GM18868 (cell line): Measurements from ENCODE around the gene MTHFD2L.

Source experiments
- ATAC-seq: cut with Tn5 transposase; IDR thresholded peaks from one replicate; pipeline ENCODE4 v1.9.1; 2021; ENCODE audit warnings: mild to moderate bottlenecking, moderate library complexity; ENCODE audit not compliant: unreplicated experiment

MTHFD2L gene

DNA sequence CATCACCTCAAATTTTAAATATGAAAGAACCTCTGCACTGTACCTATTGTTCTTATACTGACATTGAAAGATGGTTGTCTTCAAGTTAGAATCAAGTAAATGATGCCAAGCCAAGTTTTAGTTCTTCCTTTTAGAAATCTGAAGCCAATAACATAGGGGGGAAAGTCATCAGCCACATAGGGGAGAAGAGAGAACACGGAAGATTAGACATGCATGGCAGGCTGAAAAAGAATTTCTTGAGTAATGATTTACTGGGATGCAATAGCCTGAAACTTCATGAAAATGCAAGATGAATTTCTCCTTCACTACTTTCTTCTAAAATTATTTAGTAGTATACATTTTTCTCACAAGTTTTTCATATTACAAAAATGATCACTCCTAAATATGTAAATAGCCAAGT, 136.8 kb downstream of the MTHFD2L start:
- no peak for ATAC-seq

- no peak for ATAC-seq
These were observed 139.6 kb downstream of the MTHFD2L start for GRCh38 chr4:74297539-74297938.

DNA sequence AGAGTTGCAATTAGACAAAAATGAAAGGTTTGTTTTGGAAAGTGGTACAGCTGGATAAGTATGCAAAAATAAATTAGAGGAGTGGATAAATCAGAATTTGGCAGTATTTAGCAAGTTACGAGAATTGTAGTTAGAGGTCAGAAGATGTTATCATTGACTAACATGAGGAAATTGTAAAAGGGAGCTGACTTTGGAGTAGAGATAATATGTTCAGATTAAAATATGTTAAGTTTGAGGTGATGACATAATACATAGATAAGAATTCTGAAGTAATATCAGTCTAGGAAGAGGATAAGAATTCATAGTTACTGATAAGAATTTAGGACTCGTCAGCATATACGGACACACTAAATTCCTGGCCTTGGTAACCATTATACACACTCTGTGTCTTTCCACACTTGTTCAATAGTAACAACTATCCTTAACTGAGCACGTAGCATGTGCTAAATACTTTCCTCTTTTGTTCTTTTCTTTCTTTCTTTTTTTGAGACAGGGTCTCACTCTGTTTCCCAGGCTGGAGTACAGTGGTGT, 146.2 kb downstream of the MTHFD2L start:
- ATAC-seq = no peak

- ATAC-seq = no peak
These were observed 147.1 kb downstream of the MTHFD2L start for GRCh38 chr4:74305000-74305399.

- no peak for ATAC-seq
These were observed 149.3 kb downstream of the MTHFD2L start for GRCh38 chr4:74307170-74307569.

DNA sequence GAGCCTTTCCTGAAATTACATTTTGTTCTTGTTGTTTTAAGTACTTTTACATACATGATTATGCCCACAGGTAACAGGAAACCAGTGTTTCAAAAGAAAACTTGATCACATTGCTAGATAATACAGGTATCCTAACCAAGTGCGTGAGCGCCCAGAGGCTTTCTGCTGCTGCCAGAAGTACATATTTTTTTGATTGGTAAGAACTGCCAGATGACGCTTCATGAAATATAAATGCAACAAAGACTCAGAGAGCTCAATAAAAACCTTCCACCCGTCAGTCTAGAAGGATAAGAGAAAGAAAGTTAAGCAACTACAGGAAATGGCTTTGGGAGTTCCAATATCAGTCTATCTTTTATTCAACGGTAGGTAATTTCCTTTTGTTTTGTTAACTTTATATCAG, 150.3 kb downstream of the MTHFD2L start, which contains the start of gene EPGN:
Gene EPGN, plus strand, starts transcription at position 256 of the 400 bp plus-strand sequence. Its CDS starts 64 bp downstream, at position 320.
- no peak for ATAC-seq

DNA sequence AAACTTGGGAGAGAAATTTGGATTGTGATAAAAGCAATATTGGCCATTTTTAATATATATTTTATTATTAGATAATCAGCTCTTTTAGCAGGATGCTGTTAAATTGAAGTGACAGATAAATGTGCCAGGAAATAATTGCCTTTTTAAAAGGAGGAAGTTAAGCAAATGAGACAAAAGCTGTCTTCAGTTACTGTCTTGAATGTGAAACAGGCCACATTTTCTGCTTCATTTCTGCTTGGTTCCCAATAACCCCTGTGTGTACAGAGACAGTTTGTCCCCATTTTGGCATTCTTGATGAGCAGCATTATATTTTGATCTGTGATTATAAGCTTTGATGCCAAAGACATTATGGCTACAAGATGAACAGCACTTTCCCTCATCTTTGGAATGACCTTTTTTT, 151.3 kb downstream of the MTHFD2L start:
- ATAC-seq = peak; percentile 45

GRCh38 chr4:74311696-74312313, 153.9 kb downstream of the MTHFD2L start:
- ATAC-seq = peak; percentile 53

- peak; percentile 37 for ATAC-seq
These were observed 156.4 kb downstream of the MTHFD2L start for GRCh38 chr4:74314329-74314728.

- peak; percentile 57 for ATAC-seq
These were observed 157.0 kb downstream of the MTHFD2L start for GRCh38 chr4:74314944-74315343.

DNA sequence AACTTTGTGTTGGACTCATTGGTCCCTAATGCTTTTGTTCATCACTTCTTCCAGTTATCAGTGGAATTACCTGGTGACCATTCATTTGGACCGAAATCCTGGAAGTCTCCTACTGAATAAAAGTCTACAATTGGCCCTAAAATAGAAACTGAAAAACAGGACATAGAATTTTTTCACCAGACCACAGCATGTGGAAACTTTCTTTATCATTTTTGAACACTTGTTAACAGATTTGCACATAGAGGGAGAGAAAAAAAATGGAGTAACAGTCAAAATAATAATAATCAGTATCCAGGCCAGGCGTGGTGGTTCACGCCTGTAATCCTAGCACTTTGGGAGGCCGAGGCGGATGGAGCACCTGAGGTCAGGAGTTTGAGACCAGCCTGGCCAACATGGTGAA, 157.5 kb downstream of the MTHFD2L start:
- ATAC-seq = no peak

DNA sequence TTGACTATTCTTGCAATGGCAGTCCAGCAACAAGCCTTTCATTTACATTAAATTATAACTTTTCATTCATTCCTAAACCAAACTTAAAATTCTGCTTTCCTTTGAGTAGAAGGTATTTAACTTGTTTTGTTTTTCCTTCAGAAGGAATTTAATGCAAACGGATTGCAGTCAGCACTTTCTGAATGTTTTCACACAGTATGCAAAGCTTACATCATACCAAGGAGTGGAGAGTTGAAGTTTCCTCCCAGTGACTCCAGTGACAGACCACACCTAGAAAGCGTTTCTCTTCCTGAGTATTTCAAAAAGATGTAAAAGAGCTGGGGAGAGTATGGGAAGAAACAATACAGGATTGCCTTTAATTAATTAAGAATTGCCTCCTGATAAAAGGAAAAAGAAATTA, 158.5 kb downstream of the MTHFD2L start:
- no peak for ATAC-seq

GRCh38 chr4:74317616-74318246, 159.8 kb downstream of the MTHFD2L start:
- no peak for ATAC-seq

DNA sequence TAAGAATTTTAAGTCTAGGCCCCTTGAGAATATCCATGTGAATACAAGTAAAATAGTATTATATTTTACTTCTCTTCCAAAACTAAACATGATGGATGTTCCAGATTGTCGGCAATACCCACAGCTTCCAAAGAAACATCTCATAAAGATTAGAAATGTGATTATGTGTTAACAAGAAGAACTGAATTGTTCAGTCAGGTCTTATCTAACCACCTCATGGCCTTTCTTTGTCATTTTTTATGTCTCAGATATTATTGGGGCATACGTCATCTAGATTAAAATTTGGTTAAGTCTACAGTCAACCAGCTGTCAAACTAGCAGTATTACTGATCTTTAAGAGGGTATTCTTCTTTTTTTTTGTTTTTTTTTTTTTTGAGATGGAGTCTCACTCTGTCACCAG, 160.4 kb downstream of the MTHFD2L start:
- no peak for ATAC-seq

DNA sequence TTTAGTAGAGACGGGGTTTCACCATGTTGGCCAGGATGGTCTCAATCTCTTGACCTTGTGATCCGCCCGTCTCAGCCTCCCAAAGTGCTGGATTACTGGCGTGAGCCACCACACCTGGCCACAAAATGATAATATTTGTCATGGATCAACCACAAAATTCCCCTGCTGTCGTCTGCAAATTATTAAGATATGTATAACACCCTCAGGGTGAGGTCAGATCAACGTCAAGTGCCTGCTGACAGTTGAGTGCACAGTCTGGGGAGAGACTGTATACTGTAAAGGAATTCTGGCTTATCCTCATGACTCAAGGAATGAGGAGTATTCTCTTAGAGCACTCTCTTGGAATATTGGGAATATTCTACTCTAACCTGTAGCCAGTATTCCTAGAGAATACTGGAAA, 161.6 kb downstream of the MTHFD2L start:
- ATAC-seq = no peak

GRCh38 chr4:74320559-74321118, 162.7 kb downstream of the MTHFD2L start:
- peak; percentile 83 for ATAC-seq

- no peak for ATAC-seq
These were observed 164.4 kb downstream of the MTHFD2L start for GRCh38 chr4:74322301-74322700.

DNA sequence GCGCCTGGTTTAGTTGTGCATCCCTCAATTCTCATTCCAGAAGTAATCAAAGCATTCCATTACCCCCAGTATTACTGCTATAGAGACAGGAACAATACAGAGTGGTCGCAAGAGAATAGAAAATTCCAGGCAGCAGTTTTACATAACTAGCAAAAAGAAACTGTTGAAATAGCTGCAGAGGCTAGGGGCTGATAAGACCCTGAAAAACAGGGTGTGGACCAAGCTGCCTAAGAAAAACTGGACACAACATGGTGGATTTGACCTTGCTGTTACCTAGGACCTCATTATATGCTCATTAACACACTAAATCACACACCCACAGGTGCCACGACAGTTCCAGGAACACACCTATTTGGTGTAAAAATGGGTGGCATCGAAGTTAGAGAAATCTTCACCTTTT, 165.7 kb downstream of the MTHFD2L start:
- ATAC-seq = no peak

DNA sequence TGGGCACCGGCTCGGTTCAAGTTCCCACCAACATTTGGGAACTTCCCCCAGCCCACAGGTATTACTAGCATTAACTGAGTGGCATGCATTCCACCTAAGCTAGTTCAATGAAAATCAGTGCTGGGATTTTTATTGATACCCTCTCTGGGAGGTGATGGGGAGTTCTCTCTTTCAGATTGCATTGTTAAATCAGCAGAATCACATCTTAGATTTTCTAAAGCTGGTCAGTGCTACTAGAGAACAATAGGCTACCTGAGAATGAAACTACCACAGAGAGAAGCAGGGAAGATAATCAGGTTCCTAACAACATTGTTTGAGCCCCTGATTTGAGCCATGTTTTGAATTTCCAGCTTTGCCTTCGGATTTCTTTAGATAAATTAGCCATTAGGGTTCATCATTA, 166.3 kb downstream of the MTHFD2L start:
- ATAC-seq = no peak

GRCh38 chr4:74325886-74326285, 168.0 kb downstream of the MTHFD2L start:
- no peak for ATAC-seq

DNA sequence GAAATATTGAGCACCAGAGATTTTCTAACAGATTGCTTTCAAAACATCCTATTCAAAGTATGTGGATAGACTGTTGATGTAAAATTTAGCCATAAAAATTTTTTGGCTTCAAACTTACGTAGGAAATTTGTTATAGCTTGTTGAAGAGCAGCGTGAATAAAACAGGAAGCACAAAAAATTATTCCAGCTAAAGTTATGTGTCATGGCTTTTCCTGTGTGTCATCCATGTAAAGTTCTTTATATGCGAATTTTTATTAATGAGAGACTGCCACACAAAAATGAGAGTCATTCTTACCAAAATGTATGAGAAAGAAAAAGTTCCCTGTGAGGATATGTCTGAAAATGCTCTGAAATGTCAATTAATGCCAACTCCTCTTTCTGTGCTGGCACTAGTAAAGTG, 169.8 kb downstream of the MTHFD2L start:
- no peak for ATAC-seq

DNA sequence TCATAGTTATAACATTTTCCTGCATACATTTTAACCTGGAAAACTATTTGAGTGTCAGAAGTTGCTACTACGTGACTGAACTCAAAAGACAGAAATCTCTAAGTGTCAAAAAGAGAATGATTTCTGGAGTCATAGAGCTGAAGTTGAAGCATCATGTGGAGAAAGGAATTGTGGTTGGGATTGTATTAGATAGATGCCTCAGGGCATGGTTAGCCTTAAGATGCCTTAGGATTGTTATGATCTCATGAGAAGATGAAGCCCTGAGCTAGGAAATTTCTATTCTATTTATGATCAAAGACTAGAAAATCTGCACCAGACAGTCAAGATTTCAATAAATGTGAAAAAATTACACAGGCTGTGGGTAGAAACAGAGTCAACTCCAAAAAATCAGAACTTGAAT, 170.6 kb downstream of the MTHFD2L start:
- no peak for ATAC-seq
